ENCODE results near the gene VTI1B.

Gene VTI1B

GRCh38 chr14:67675219-67675582 is 769 bp upstream of the VTI1B start:
- no peak for DNase-seq

- DNase-seq = peak; percentile 78
Measured at GRCh38 chr14:67674139-67674479, 323 bp downstream of the VTI1B start.

GRCh38 chr14:67673451-67673850 is 981 bp downstream of the VTI1B start:
- no peak for DNase-seq

GRCh38 chr14:67668559-67668958 is 5.9 kb downstream of the VTI1B start:
- no peak for DNase-seq

GRCh38 chr14:67666750-67667449 is 7.5 kb downstream of the VTI1B start:
- DNase-seq = peak; percentile 10

- DNase-seq = no peak
Measured at GRCh38 chr14:67665868-67666267, 8.6 kb downstream of the VTI1B start.

- no peak for DNase-seq
Measured at GRCh38 chr14:67663633-67664032, 10.8 kb downstream of the VTI1B start.

GRCh38 chr14:67653651-67654280 is 20.7 kb downstream of the VTI1B start:
- DNase-seq = no peak

- no peak for DNase-seq
Measured at GRCh38 chr14:67652189-67652588, 22.2 kb downstream of the VTI1B start.

- no peak for DNase-seq
Measured at GRCh38 chr14:67650694-67651093, 23.7 kb downstream of the VTI1B start.

- DNase-seq = no peak
Measured at GRCh38 chr14:67650151-67650550, 24.3 kb downstream of the VTI1B start.

- no peak for DNase-seq
Measured at GRCh38 chr14:67646131-67646530, 28.3 kb downstream of the VTI1B start.

GRCh38 chr14:67645414-67645813 is 29.0 kb downstream of the VTI1B start:
- DNase-seq = no peak

GRCh38 chr14:67644428-67644827 is 30.0 kb downstream of the VTI1B start:
- DNase-seq = no peak

- no peak for DNase-seq
Measured at GRCh38 chr14:67643713-67644112, 30.7 kb downstream of the VTI1B start.

- DNase-seq = no peak
Measured at GRCh38 chr14:67641902-67642749, 32.3 kb downstream of the VTI1B start.

GRCh38 chr14:67641480-67641879 is 33.0 kb downstream of the VTI1B start:
- no peak for DNase-seq

- no peak for DNase-seq
Measured at GRCh38 chr14:67638642-67639041, 35.8 kb downstream of the VTI1B start.

- DNase-seq = peak; percentile 18
Measured at GRCh38 chr14:67636361-67636919, 38.0 kb downstream of the VTI1B start.

- DNase-seq = no peak
Measured at GRCh38 chr14:67633451-67634147, 40.8 kb downstream of the VTI1B start.

GRCh38 chr14:67630938-67631337 is 43.5 kb downstream of the VTI1B start:
- DNase-seq = no peak

GRCh38 chr14:67630186-67630585 is 44.2 kb downstream of the VTI1B start:
- no peak for DNase-seq

GRCh38 chr14:67627519-67627918 is 46.9 kb downstream of the VTI1B start:
- no peak for DNase-seq

Data from NCI-H345 (cell line).